Smooth muscle cell (in vitro differentiated cells): ENCODE results near the gene SETBP1. TPM values are rescaled to one million over a fixed set of nuclear protein-coding genes. Genes with fewer than 3 reads are reported as not detected.

Experiments used
- DNase-seq: peaks from one replicate; lab custom pipeline; 2025; ENCODE audit not compliant: unreplicated experiment; lab: John Stamatoyannopoulos, UW
- H2AFZ ChIP-seq: fragments of 200-600 bp; sonication (generic); 2 replicates; pipeline ENCODE4 v1.6.0; 2016; ENCODE audit warnings: antibody characterized with exemption, low read depth, mild to moderate bottlenecking
- H3F3A ChIP-seq: fragments of 200-600 bp; sonication (generic); 2 replicates; pipeline ENCODE4 v1.6.0; 2017; ENCODE audit warnings: antibody characterized with exemption, low read depth
- H3K27ac ChIP-seq: fragments of 200-600 bp; sonication (generic); 2 replicates; pipeline ENCODE4 v1.5.1; 2016; ENCODE audit warnings: low read depth, mild to moderate bottlenecking
- H3K27me3 ChIP-seq: fragments of 200-600 bp; sonication (generic); 2 replicates; pipeline ENCODE4 v1.6.1; 2016; ENCODE audit warnings: low read depth, mild to moderate bottlenecking
- H3K36me3 ChIP-seq: fragments of 200-600 bp; sonication (generic); 2 replicates; pipeline ENCODE4 v1.5.1; 2016; ENCODE audit warnings: low read depth
- H3K4me1 ChIP-seq: fragments of 200-600 bp; sonication (generic); 2 replicates; pipeline ENCODE4 v1.5.1; 2016; ENCODE audit warnings: low read depth
- H3K4me2 ChIP-seq: fragments of 200-600 bp; sonication (generic); 2 replicates; pipeline ENCODE4 v1.6.0; 2016; ENCODE audit warnings: mild to moderate bottlenecking
- H3K4me3 ChIP-seq: fragments of 200-600 bp; sonication (generic); 2 replicates; pipeline ENCODE4 v1.5.1; 2016; ENCODE audit warnings: mild to moderate bottlenecking
- H3K79me2 ChIP-seq: fragments of 200-600 bp; sonication (generic); 2 replicates; pipeline ENCODE4 v1.6.0; 2016; ENCODE audit warnings: low read depth, mild to moderate bottlenecking
- H3K9ac ChIP-seq: fragments of 200-600 bp; sonication (generic); 2 replicates; pipeline ENCODE4 v1.6.0; 2016; ENCODE audit warnings: low read depth
- H3K9me3 ChIP-seq: fragments of 200-600 bp; sonication (generic); replicated peaks from 2 replicates; pipeline ENCODE4 v1.5.1; 2016; ENCODE audit warnings: low read depth
- H4K20me1 ChIP-seq: fragments of 200-600 bp; sonication (generic); 2 replicates; pipeline ENCODE4 v1.6.0; 2016; ENCODE audit warnings: low read depth
- CTCF ChIP-seq: fragments of 200-600 bp; sonication (generic); IDR thresholded peaks from 2 replicates; pipeline ENCODE4 v1.5.1; 2017; ENCODE audit warnings: borderline replicate concordance, mild to moderate bottlenecking, antibody characterized with exemption; ENCODE audit not compliant: insufficient read depth, poor library complexity, severe bottlenecking
- WGBS: methylation state at CpG from one replicate; pipeline ENCODE4 v1.1.7; 2016; ENCODE audit warnings: low lambda C conversion rate; 5-methylcytosine and 5-hydroxymethylcytosine counted together
- polyA plus RNA-seq: library from polyadenylated mRNA; unstranded; fragments of >200 nt; fragmentation: Nextera tagmentation; extraction: Ambion mirVana; gene quantifications from 2 replicates; pipeline ENCODE4 v1.2.1, GENCODE V29; 2016
- total RNA-seq: library from RNA; depleted of rRNA; stranded (reverse); fragments of >200 nt; gene quantifications from 2 replicates; pipeline ENCODE4 v1.2.3, GENCODE V29; 2014

SETBP1 gene
- total and polyA plus RNA-seq, 2 experiments from 2014 or later = 6.1 to 17.7 TPM

- Histone ChIP-seq H3K9ac (peak overlapping the region; percentile 20), H3K9me3 (no peaks in the 10 kb centered on the region), H2AFZ (no peak overlapping the region), H3K4me3 (no peak overlapping the region), H3K27ac (peak overlapping the region; percentile 96), H3K4me1 (peaks cover 32% of the 10 kb centered on the region), H3F3A (peaks cover 6% of the 10 kb centered on the region), H3K4me2 (peak overlapping the region; percentile 32), H3K27me3 (no peaks in the 10 kb centered on the region), H3K36me3 (no peaks in the 10 kb centered on the region), H3K79me2 (peaks cover 77% of the 10 kb centered on the region), H4K20me1 (peaks cover 12% of the 10 kb centered on the region)
- no peak for TF ChIP-seq CTCF
- WGBS = 17% methylated on average over 4 of the region's 4 CpGs
- DNase-seq = no peak
Observed at GRCh38 chr18:44695503-44695902, 14.8 kb downstream of the SETBP1 start.

- Histone ChIP-seq H3K9me3 (no peaks in the 10 kb centered on the region), H3K9ac (peak overlapping the region; percentile 30), H3K79me2 (peaks cover 68% of the 10 kb centered on the region), H3K4me1 (peaks cover 37% of the 10 kb centered on the region), H3K27me3 (no peaks in the 10 kb centered on the region), H3F3A (peaks cover 6% of the 10 kb centered on the region), H3K4me2 (peak overlapping the region; percentile 32), H2AFZ (no peak overlapping the region), H3K27ac (peak overlapping the region; percentile 96), H3K4me3 (peak overlapping the region; percentile 15), H3K36me3 (no peaks in the 10 kb centered on the region), H4K20me1 (peaks cover 12% of the 10 kb centered on the region)
- TF ChIP-seq CTCF = no peak
- DNase-seq = no peak
- WGBS = 28% methylated on average over 9 of the region's 9 CpGs
Observed at GRCh38 chr18:44696892-44697291, 16.2 kb downstream of the SETBP1 start.

- peaks cover 37% of the 10 kb centered on the region for H3K4me1 ChIP-seq
- TF ChIP-seq CTCF = no peak
- peak overlapping the region; percentile 96 for H3K27ac ChIP-seq
- no peak overlapping the region for H2AFZ ChIP-seq
- no peaks in the 10 kb centered on the region for H3K27me3 ChIP-seq
- peak overlapping the region; percentile 15 for H3K4me3 ChIP-seq
- H3K4me2 ChIP-seq = peak overlapping the region; percentile 32
- peaks cover 6% of the 10 kb centered on the region for H3F3A ChIP-seq
- DNase-seq = no peak
- peaks cover 12% of the 10 kb centered on the region for H4K20me1 ChIP-seq
- H3K9me3 ChIP-seq = no peaks in the 10 kb centered on the region
- 70% methylated on average over 2 of the region's 2 CpGs for WGBS
- no peaks in the 10 kb centered on the region for H3K36me3 ChIP-seq
- peaks cover 68% of the 10 kb centered on the region for H3K79me2 ChIP-seq
- peak overlapping the region; percentile 30 for H3K9ac ChIP-seq
Observed at GRCh38 chr18:44697315-44697714, 16.6 kb downstream of the SETBP1 start.

GRCh38 chr18:44698518-44698917 is 17.8 kb downstream of the SETBP1 start:
- Histone ChIP-seq H3K4me2 (no peak overlapping the region), H2AFZ (no peak overlapping the region), H3K4me3 (no peak overlapping the region), H3K9me3 (no peaks in the 10 kb centered on the region), H4K20me1 (peaks cover 4% of the 10 kb centered on the region), H3K27ac (no peak overlapping the region), H3K79me2 (peaks cover 63% of the 10 kb centered on the region), H3K27me3 (no peaks in the 10 kb centered on the region), H3K9ac (no peak overlapping the region), H3K4me1 (peaks cover 37% of the 10 kb centered on the region), H3K36me3 (no peaks in the 10 kb centered on the region), H3F3A (peaks cover 6% of the 10 kb centered on the region)
- no peak for TF ChIP-seq CTCF
- DNase-seq = no peak
- 91% methylated on average over 5 of the region's 5 CpGs for WGBS
